Stimulated activated CD4-positive, alpha-beta T cell treated with anti-CD3 and anti-CD28 coated beads, Interleukin-4, amount 100 ng/mL, for 1 hour (primary cell): ENCODE measurements around the gene ARL15.

Source experiments
- DNase-seq: peaks from one replicate; pipeline ENCODE4 v3.0.0-alpha.2; 2020

ARL15 gene

DNA sequence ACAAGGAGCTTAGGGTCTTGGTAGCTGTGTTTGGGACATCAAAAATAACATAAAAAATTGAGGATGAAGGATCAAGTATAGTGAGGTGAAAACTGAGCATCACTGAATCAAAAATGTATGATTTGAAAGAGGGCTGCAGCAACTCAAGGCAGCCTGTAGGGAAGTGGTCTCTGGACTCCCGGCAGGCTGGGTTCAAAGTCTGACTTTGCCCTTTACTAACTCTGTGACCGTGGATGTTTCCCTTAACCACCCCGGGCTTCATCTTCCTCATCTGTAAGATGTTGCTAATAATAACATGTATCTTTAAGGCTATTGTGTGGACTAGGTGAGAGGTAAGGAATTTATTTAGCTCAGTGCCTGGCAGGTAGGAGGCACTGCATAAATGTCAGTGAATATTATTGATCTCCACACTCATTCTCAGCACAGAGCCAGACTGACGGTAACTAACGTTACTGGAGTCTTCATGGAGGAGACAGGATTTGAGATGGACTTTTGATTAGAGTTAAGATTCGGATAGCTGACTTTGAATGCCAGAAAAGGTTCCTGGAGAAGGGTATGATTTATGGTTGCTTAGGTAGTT is 382.6 kb downstream of the ARL15 start:
- DNase-seq, result no peak

GRCh38 chr5:53926026-53926425 is 384.3 kb downstream of the ARL15 start:
- DNase-seq, result no peak

DNA sequence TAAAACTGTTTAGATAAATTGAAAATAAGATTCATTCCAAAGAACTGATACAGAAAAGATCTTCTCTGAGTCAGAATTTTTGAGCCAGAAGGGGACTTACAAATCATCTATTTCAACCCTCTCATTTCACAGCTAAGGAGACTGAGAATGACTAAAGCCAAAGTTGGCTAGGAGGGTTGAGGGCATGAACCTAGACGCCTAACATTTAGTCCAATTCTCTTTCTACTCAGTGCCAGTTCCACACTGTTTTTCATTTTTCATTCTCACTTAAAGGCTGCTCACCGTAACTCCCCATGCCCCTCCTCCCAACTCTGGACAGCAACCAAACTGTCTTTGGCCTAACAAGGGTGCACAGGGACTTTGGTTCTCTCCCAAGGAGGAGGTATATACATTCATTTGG is 386.0 kb downstream of the ARL15 start:
- no peak for DNase-seq

DNA sequence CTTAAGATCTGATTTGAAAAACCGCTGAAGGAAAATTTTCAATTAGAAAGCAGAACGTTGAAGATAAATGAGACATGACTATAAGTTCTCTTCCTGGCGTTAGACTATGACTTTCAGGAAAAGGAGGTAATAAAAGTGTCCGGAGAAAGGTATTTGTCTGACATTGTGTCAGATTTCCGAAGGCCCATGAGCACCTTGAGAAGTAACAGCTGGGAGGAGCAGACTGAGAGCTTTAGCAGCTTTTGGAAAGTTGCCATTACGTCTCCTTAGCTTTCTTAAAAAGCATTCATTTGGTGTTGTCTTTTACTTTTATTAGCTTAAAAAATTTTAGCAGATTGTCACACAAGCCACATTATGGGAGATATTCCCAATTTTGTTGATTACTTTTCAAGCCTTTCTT is 386.4 kb downstream of the ARL15 start:
- DNase-seq, result no peak

DNA sequence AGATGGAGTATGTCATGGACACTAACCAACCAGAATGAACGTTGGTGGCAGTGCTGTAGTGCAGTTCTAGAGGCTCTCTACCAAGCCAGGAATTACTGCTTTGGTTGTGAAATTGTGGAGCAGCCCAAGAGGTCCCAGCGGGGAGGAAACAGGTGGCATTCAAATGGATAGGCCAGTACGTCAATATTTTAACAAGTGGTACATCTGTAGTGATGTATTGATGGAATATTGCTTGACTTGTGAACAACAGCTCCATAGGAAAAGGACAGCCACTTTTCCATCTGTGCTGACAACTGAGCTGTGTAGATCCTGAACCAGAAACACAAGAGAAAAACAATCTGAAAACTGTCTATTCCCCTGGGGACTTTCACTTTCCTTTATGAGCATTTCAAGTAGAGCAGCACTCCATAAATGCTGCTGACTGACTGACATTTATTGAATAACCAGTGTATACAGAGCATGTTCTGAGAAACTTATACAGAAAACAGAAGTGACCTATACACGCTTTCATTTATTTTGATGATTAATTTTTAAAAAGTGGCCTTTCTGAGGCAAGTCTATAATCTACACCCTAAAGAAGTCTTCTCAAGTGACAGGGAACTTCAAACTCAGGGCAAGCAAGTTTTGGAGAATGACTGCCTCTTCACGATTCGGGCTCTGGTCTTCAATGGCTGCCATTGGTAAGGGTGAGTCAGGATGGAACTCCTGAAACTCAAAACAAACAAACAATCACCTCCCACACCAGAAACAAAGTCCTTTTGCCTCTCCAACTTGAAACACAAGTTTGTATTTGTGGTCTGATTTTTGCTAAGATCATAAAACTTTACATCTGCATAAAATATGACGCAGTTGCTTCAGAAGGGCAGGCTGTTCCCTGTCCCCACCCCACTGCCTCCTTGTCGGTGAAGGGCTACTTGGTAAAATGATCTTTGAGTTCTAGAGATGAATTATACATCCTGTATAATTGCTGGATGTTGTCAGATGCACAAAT is 387.6 kb downstream of the ARL15 start:
- DNase-seq, result no peak

GRCh38 chr5:53917826-53918225 is 392.5 kb downstream of the ARL15 start:
- no peak for DNase-seq

DNA sequence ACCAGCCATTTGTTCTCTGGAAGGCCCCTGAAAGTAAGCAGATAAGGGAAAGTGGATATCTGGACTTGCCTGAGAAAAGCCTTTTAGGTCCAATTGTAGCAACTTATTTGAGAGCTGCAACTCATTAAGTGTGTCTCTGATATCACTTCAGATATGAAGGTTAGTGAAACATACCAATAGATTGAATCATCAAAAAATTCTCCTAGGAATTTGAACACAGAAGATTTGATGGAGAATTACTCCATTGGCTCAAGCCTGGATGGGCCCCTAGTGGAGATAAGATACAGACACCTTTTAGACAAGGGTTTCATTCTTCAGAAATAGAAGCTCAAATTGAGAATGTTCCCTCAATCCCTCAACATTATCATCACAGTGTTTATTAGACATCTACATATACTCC is 393.3 kb downstream of the ARL15 start:
- DNase-seq, result no peak

- DNase-seq, result no peak
Observed at GRCh38 chr5:53915120-53915519, 395.3 kb downstream of the ARL15 start.

GRCh38 chr5:53913941-53914340 is 396.4 kb downstream of the ARL15 start:
- no peak for DNase-seq

DNA sequence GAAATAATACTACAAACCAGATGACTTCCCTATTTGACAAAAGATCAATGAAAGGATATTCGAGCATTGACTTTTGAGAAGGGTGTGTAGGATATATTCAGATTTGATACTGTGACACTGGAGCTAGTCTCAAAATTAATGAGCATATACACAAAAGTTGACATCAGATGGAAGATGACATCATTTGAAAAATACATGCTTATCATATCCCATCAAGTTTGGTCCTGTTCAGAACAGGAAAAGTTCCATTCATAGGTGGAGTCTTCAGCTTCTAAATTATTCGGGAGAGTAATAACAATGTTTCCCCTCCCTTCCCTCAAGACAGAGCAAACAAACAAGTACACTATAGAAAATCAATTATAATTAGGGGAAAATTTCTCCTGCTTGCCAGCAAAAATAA is 401.6 kb downstream of the ARL15 start:
- no peak for DNase-seq

- DNase-seq, result no peak
Observed at GRCh38 chr5:53907827-53908226, 402.5 kb downstream of the ARL15 start.

DNA sequence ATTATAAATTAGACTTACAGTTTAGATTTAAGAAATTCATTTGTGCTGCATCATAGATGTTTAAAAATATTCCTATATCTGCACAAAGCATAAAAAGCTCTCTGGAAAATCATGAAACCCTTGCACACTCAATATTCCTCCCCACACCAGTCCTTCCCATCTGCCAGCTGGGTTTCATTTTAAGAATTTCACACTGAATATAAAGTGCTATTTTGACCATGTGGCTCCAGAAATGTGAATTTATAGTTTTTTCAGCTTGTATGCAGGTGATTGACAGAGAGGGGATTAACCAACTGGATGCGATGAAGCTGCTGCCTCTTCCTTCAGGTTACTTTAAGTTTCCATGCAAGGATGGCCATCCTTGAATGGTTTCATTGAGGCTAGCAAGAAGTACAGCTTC is 403.6 kb downstream of the ARL15 start:
- no peak for DNase-seq

DNA sequence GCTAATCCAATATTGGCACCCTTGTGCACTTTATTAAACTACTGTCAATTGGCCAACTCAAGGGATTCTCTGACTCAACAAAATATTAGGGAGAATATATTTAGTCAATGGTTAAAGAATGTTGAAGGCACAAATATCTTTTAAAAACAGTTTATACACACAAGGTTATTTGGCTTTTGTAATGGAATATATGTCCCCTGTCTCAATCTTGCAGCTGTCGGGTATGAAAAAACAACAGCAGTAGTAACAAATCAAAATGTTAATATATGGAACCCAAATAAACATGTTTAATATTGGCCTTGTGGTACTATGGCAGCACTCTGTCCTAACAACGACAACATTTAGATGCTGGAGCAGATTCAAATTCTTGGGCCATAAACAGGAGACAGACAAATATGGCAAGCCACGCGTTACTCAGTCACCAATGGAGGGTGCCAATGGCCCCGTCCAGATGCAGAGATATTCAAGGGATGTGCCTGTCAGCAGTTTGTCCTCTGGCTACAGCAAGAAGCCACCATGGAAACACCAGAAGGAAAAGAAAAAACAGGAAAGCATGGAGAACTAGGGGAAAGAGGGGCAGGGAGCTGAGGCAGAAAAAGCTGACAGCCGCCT is 408.0 kb downstream of the ARL15 start:
- no peak for DNase-seq

- DNase-seq, result no peak
Observed at GRCh38 chr5:53900677-53901076, 409.7 kb downstream of the ARL15 start.

DNA sequence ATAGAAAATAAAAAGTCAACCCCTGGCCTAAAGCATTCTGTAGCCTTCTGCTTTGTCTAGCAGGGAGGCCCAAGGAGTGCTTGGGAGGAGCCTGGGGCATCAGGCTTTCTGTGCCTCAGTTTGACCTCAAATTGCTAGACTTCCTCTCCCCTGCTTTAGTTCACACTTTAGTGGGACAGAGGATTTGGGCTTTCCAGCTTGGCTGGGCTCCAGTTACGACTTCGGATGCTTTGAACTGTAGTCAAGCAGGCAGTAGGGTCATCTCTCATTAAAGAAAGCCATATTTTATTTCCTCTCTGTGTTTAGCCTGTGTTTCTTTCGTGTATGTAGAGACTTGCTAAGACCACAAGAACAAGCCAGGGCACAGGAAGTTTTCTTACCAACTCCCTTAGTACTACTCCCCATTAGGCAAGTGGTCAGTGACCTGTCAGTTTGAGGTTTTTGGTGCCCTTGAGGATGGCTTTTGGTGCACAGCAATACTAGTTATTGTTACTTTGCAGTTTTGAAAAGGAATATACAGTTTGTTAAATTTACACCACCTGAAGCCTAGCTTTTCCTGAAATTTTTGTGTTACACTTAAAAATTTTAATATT is 415.2 kb downstream of the ARL15 start:
- no peak for DNase-seq

DNA sequence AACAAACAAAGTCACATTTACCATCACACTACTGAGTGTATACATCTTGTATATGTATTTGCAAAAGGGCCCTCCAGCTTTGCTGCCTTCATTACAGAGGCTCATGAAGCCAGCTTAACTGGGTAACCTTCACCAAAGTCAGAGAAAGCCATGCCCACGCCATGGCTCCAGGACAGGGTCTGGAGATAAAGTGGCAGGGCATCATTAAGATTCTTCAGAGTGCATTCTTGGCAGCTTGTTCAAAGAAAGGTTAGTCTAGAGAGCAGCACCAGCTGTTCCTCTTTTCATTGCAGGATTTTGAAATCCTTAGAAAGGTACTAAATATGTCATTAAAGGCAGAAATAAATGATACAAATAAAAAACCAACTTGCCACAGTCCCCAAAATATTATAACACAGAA is 416.7 kb downstream of the ARL15 start:
- no peak for DNase-seq

GRCh38 chr5:53892224-53892623 is 418.1 kb downstream of the ARL15 start:
- DNase-seq, result no peak

GRCh38 chr5:53891159-53891558 is 419.2 kb downstream of the ARL15 start:
- DNase-seq, result no peak

- no peak for DNase-seq
Observed at GRCh38 chr5:53890490-53890889, 419.9 kb downstream of the ARL15 start.

- DNase-seq, result no peak
Observed at GRCh38 chr5:53884844-53885243, 425.5 kb downstream of the ARL15 start.

GRCh38 chr5:53884417-53884816 is 426.0 kb downstream of the ARL15 start:
- no peak for DNase-seq

DNA sequence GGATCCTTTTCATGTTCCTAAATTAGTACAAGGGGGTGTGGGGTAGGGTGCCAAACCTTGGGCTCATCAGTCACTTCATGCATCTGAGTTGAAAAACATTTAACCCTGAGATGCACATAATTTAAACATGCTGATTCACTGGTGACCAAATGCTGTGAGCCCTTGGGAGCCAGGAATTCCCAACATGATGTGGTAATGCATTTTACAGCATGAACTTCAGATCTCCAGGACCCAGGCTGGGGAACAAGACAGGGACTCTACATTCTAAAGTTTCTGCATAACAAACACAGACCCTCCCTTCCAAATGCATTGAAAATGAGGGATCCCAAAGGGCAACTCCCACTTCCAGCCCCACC is 427.7 kb downstream of the ARL15 start:
- DNase-seq, result no peak

- no peak for DNase-seq
Observed at GRCh38 chr5:53882006-53882675, 428.2 kb downstream of the ARL15 start.
